GM18517 (cell line): Measurements from ENCODE around the gene TLR6.

Source experiments
- ATAC-seq: cut with Tn5 transposase; IDR thresholded peaks from one replicate; pipeline ENCODE4 v1.9.1; 2021; ENCODE audit warnings: mild to moderate bottlenecking, moderate library complexity; ENCODE audit not compliant: unreplicated experiment

The TLR6 gene

GRCh38 chr4:38868059-38868960 lies 11.7 kb upstream of the TLR6 start:
- no peak for ATAC-seq

- ATAC-seq: peak; percentile 77
Observed at GRCh38 chr4:38867478-38868058, 11.0 kb upstream of the TLR6 start, which contains the start of gene FAM114A1. Gene FAM114A1, plus strand, starts transcription at chr4:38867806. Its CDS starts 10,273 bp downstream, at chr4:38878079.

- peak; percentile 21 for ATAC-seq
Observed at GRCh38 chr4:38866973-38867477, 10.4 kb upstream of the TLR6 start.

GRCh38 chr4:38865445-38865844 lies 8.8 kb upstream of the TLR6 start:
- no peak for ATAC-seq

- ATAC-seq: no peak
Observed at GRCh38 chr4:38861791-38862190, 5.2 kb upstream of the TLR6 start.

GRCh38 chr4:38860788-38861424 lies 4.3 kb upstream of the TLR6 start:
- peak; percentile 46 for ATAC-seq

- no peak for ATAC-seq
Observed at GRCh38 chr4:38859501-38859900, 2.9 kb upstream of the TLR6 start.

GRCh38 chr4:38858097-38858420 lies 1.4 kb upstream of the TLR6 start:
- no peak for ATAC-seq

- ATAC-seq: peak; percentile 52
Observed at GRCh38 chr4:38857354-38858096, 908 bp upstream of the TLR6 start.

GRCh38 chr4:38856046-38856445 lies 571 bp downstream of the TLR6 start:
- ATAC-seq: no peak

- ATAC-seq: no peak
Observed at GRCh38 chr4:38855466-38855865, 1.2 kb downstream of the TLR6 start.

GRCh38 chr4:38846015-38846414 lies 10.6 kb downstream of the TLR6 start:
- no peak for ATAC-seq

- no peak for ATAC-seq
Observed at GRCh38 chr4:38842994-38843393, 13.6 kb downstream of the TLR6 start.

GRCh38 chr4:38837849-38838248 lies 18.8 kb downstream of the TLR6 start:
- ATAC-seq: no peak

GRCh38 chr4:38837334-38837733 lies 19.3 kb downstream of the TLR6 start:
- no peak for ATAC-seq

GRCh38 chr4:38834570-38834969 lies 22.0 kb downstream of the TLR6 start:
- ATAC-seq: no peak

- ATAC-seq: no peak
Observed at GRCh38 chr4:38832624-38833528, 23.7 kb downstream of the TLR6 start.

GRCh38 chr4:38832206-38832605 lies 24.4 kb downstream of the TLR6 start:
- no peak for ATAC-seq

GRCh38 chr4:38831653-38832052 lies 25.0 kb downstream of the TLR6 start:
- no peak for ATAC-seq

GRCh38 chr4:38829237-38829636 lies 27.4 kb downstream of the TLR6 start:
- no peak for ATAC-seq
